Measurements from ENCODE around the gene ERGIC3. TPM values are rescaled to one million over a fixed set of nuclear protein-coding genes. Genes with fewer than 3 reads are reported as not detected.
A peak's percentile ranks its signal among the peaks of the same experiment; 100 is the strongest.

The ERGIC3 gene
- total RNA-seq, 1 donor, result 331 TPM

- no peak for TF ChIP-seq CTCF (IDR thresholded peaks at IDR 0.05; ENCODE audit: insufficient read depth, low read length)
- DNase-seq (ENCODE audit: low read depth), result no peak
- H3K4me3 ChIP-seq (ENCODE audit: low read depth, low read length), result no peak overlapping the region
Measured at GRCh38 chr20:35508493-35509218, 33.2 kb upstream of the ERGIC3 start.

GRCh38 chr20:35510951-35511735 is 30.7 kb upstream of the ERGIC3 start:
- H3K4me3 ChIP-seq (ENCODE audit: low read depth, low read length), result no peak overlapping the region
- no peak for TF ChIP-seq CTCF (IDR thresholded peaks at IDR 0.05; ENCODE audit: insufficient read depth, low read length)
- DNase-seq (ENCODE audit: low read depth), result peak; percentile 22

- peak; percentile 70 for TF ChIP-seq CTCF (IDR thresholded peaks at IDR 0.05; ENCODE audit: insufficient read depth, low read length)
- no peak overlapping the region for H3K4me3 ChIP-seq (ENCODE audit: low read depth, low read length)
- DNase-seq (ENCODE audit: low read depth), result peak; percentile 59
Measured at GRCh38 chr20:35511814-35512420, 30.0 kb upstream of the ERGIC3 start.

GRCh38 chr20:35514371-35514932 is 27.4 kb upstream of the ERGIC3 start:
- TF ChIP-seq CTCF (IDR thresholded peaks at IDR 0.05; ENCODE audit: insufficient read depth, low read length), result no peak
- H3K4me3 ChIP-seq (ENCODE audit: low read depth, low read length), result no peak overlapping the region
- DNase-seq (ENCODE audit: low read depth), result no peak

GRCh38 chr20:35515341-35515740 is 26.5 kb upstream of the ERGIC3 start:
- DNase-seq (ENCODE audit: low read depth), result no peak
- no peak for TF ChIP-seq CTCF (IDR thresholded peaks at IDR 0.05; ENCODE audit: insufficient read depth, low read length)

GRCh38 chr20:35515949-35516645 is 25.8 kb upstream of the ERGIC3 start:
- no peak for TF ChIP-seq CTCF (IDR thresholded peaks at IDR 0.05; ENCODE audit: insufficient read depth, low read length)
- DNase-seq (ENCODE audit: low read depth), result peak; percentile 79
- no peak overlapping the region for H3K4me3 ChIP-seq (ENCODE audit: low read depth, low read length)

More at GRCh38 chr20:35515341-35515740, 26.5 kb upstream of the ERGIC3 start:
- H3K4me3 ChIP-seq (ENCODE audit: low read depth, low read length), result no peak overlapping the region

Measured in fibroblast of the aortic adventitia (primary cell).